Stimulated activated CD4-positive, alpha-beta T cell treated with anti-CD3 and anti-CD28 coated beads, Interleukin-12 subunit alpha, Interleukin-12 subunit beta, amount 100 ng/mL, for 4 hours (primary cell): ENCODE data around the gene ME3.

Experiments used
- DNase-seq: peaks from one replicate; pipeline ENCODE4 v3.0.0-alpha.2; 2020

The ME3 gene

GRCh38 chr11:86617502-86617901 is 54.9 kb downstream of the ME3 start:
- no peak for DNase-seq

DNA sequence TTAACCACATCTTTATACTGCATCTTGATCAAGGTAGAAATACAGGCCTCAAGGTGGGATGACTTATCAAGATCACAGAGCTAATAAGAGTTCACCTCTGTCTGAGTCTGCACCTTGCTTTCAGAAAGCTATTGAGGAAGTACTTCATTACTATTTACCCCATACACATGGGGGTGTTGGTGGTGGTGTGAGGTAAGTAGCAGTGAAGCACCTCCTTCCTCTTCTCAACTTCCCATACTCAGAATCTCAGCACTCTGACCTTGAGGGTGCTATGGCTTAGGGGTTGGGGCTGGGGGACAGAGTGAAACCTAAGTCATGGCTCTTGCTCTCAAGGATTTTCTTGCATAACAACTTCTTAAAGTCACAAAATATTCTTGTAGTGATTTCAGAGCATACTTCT is 56.9 kb downstream of the ME3 start:
- no peak for DNase-seq

GRCh38 chr11:86610559-86611341 is 61.7 kb downstream of the ME3 start:
- no peak for DNase-seq

GRCh38 chr11:86608251-86608799 is 64.1 kb downstream of the ME3 start:
- peak; percentile 28 for DNase-seq

GRCh38 chr11:86606836-86607481 is 65.5 kb downstream of the ME3 start:
- no peak for DNase-seq

DNA sequence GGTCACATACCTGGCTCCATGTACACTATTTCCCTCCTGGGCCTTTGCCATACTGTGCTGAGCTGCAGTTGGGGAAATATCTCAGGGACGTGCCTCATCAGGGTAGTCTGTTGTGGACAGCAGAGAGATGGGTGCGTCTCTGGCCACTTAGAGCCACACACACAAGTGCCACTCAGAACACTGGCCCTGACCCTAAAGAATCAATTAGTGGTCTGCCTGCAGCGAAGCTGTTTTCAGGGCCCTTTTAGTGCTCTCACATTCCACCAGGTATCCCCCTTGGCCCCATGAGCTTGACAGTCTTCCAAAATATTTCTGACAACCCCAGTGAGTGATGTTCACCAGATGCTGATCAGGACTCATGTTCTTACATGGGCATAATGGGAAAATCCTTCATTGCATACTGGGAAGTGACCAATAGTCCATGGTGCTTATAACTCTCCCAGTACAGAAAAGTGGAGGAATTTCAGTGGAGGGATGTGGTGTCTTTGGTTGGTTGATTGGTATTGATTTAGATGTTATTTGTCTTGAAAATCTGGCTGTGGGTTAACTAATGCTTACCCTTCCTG is 66.1 kb downstream of the ME3 start:
- no peak for DNase-seq

- DNase-seq: no peak
Measured at GRCh38 chr11:86596861-86597586, 75.4 kb downstream of the ME3 start.

DNA sequence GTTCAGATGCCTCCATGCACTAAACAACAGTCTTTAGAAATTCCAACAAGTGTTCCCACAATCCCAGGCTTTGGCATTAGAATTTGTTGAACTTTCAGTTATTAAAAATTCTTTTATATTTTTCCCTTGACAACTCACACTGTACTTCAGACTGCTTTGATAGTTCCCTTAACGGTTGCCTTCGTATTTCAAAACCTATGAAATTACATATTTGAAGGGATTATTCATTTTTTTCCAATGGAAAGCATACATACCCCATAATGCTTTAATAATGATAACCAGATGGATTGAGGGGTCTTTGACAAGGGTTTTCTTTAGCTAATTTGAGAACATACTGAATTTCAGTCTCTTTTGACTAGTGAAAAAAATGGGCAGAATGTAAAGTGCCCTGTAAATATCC is 76.5 kb downstream of the ME3 start:
- no peak for DNase-seq

DNA sequence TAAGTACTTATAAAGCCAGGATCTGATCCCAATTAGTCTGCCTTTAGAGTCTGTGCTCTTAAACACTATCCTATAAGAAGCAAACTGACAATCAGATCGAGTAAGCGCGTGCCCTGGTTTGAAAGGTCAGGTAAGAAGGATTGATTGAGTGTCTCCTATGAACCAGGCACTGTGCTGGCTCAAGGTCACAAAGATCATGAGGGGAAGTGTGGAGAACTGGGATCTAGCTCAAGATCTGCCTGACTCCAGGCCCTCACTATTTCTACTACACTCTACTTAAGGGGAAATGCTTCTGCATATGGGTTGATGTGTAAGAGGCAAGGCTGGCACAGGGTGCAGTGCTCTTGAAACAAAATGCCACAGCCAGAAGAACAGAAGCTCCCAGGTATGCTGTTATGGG is 77.0 kb downstream of the ME3 start:
- DNase-seq: no peak

GRCh38 chr11:86594746-86595145 is 77.7 kb downstream of the ME3 start:
- no peak for DNase-seq

DNA sequence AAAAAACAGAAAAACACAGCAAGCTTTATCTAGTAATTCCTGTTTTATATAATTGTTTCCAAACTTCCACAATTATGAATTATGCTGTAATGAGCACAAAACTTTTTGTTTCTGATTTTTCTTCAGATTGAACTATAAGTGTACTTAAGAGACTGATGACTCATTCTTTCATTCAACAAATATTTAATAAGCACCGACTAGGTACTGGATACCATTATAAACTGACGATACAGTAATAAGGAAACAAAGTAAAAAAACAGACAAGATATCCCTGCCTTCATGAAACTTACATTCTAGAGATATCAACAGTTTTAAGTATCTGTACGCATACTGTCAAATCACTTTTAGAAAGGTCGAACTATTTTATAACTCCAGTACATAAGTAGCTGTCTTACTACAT is 78.6 kb downstream of the ME3 start:
- no peak for DNase-seq

DNA sequence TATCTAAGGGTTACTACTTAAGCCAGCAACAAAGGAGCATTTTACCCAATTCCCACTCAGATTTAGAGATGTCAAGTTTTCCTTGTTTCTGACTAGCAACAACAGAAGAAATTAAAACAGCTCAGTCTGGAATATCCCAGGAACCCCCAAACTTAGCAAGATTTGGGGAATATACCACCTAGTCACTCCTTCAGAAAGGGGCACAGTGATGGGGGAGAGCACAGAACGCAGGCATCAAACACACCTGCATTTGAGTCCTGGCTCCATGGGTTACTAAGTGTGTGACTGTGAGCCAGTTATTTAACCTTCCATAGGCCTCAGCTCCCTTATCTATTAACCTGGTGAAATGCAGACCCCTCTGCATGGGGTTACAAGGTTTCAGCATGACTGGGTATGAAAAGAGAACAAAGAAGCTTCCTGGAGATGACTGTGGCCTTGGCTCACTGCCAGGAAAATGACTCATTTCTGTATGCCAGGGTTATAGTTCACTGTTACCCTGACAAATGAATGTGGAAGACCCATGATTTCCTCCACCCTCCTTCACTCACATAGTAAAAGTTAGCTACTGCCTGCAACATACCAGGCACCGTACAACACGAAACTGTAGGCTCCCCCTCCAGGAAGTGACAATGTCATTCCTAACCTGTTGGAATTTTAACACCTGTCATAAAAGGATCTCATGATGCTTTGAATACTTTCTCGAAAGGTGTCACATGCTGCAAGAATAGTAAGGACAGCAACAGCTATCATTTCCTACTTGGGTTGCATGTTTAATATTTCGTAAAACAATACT is 79.6 kb downstream of the ME3 start:
- DNase-seq: peak; percentile 77

- no peak for DNase-seq
Measured at GRCh38 chr11:86592047-86592591, 80.3 kb downstream of the ME3 start.

DNA sequence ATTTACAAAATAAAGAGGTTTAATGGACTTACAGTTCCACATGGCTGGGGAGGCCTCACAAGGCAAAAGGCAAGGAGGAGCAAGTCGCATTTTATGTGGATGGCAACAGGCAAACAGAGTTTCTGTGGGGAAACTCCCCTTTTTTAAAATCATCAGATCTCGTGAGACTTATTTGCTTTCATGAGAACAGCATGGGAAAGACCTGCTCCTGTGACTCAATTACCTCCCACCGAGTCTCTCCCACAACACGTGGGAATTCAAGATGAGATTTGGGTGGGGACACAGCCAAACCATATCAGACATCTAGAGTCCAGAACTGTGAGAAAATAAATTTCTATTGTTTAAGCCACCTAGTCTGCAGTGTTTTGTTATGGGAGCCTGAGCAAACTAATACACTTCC is 80.8 kb downstream of the ME3 start:
- DNase-seq: no peak

DNA sequence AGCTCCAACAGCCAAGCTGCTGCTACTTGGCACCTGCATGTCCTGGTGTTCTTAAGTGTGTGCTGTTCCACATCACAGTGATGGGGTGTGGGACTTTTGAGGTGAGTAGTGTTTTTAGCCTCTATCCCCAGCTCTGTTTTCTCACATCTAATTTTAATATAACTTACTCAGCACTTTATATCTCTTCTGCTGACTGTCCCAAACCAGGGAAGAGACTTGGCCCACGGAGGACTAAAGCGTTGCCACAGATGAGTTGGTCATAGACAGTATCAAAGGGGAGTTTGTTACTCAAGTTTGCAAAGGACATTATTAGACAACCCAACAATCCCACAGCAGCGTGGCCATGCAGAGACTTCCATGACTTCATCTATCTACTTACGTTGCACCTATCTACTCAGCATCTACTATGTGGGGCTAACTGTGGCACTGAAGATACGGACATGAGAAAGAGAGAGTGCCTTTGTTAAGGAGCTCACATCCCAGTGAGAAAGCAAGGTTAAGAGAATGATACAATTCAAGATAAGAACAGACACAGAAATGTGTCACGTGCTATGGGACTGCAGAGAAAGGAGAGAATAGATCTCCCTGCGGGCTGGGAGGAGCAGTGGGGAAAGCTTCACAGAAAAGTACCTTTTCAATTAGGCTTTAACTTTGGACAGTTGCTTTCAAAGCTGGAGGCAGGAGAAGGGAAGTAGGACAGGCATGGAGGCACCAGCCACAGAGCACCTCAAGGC is 82.4 kb downstream of the ME3 start:
- DNase-seq: no peak

- no peak for DNase-seq
Measured at GRCh38 chr11:86589204-86589603, 83.2 kb downstream of the ME3 start.

DNA sequence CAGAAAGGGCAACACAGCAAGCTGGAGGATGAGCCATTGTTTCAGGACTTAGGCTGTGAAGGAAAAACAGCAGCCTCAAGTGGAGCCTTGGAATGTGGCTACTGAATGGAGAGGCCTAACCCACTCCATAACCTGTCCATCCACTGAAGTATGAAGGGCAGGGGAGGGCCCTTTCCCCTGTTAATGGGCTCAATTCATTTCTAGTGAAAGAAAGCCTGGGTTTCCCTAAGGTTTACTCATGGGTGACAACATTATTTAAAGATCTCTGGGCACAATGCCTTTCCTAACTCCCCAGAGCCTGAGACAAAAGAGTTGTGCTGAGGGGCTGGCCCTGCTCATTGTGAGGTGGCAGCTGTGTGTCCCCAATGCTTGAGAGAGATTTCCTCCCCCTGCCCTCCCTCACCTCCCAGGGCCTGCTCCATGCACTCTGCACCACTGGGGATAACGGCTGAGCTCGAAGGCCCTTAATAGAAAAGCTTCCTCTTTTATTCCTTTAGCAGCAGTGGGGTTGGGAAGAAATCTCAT is 83.8 kb downstream of the ME3 start:
- DNase-seq: no peak

GRCh38 chr11:86587264-86588193 is 84.9 kb downstream of the ME3 start:
- no peak for DNase-seq

- no peak for DNase-seq
Measured at GRCh38 chr11:86586307-86586706, 86.1 kb downstream of the ME3 start.

- DNase-seq: no peak
Measured at GRCh38 chr11:86582898-86583297, 89.5 kb downstream of the ME3 start.
